Gastrocnemius medialis (tissue), 4 donors: ENCODE results near the gene SERINC5.

Experiments used
- POLR2A ChIP-seq, 2 donors: fragments of 450-650 bp; IDR thresholded peaks; one replicate each; pipeline ENCODE4 v1.6.1; 2017; ENCODE audit warnings: antibody characterized with exemption in 2 of 2, mild to moderate bottlenecking in 2 of 2, moderate library complexity in 2 of 2
- TF ChIP-seq, protein P1 (sequence below), 5 experiments: fragments of 450-650 bp in 3 of 5; fragments of 200-600 bp in 2 of 5; sonication (generic) in 2 of 5; IDR thresholded peaks in 4 of 5; conservative IDR thresholded peaks in 1 of 5; 1 replicate in 4 of 5; 2 replicates in 1 of 5; pipeline ENCODE4 v1.5.1; 2016 to 2019; ENCODE audit warnings: antibody characterized with exemption in 5 of 5, mild to moderate bottlenecking in 3 of 5, moderate library complexity in 3 of 5

- TF ChIP-seq, protein P1, sequence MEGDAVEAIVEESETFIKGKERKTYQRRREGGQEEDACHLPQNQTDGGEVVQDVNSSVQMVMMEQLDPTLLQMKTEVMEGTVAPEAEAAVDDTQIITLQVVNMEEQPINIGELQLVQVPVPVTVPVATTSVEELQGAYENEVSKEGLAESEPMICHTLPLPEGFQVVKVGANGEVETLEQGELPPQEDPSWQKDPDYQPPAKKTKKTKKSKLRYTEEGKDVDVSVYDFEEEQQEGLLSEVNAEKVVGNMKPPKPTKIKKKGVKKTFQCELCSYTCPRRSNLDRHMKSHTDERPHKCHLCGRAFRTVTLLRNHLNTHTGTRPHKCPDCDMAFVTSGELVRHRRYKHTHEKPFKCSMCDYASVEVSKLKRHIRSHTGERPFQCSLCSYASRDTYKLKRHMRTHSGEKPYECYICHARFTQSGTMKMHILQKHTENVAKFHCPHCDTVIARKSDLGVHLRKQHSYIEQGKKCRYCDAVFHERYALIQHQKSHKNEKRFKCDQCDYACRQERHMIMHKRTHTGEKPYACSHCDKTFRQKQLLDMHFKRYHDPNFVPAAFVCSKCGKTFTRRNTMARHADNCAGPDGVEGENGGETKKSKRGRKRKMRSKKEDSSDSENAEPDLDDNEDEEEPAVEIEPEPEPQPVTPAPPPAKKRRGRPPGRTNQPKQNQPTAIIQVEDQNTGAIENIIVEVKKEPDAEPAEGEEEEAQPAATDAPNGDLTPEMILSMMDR (IDR thresholded peaks at IDR 0.05 in 4 of 5, conservative IDR thresholded peaks at IDR 0.05 in 1 of 5): no peak
- no peak for TF ChIP-seq POLR2A (IDR thresholded peaks at IDR 0.05)
These were observed 44.3 kb upstream of the SERINC5 start for GRCh38 chr5:80300125-80300524.
